Neural cell (in vitro differentiated cells): ENCODE data around the gene USF1. TPM values are rescaled to one million over a fixed set of nuclear protein-coding genes. Genes with fewer than 3 reads are reported as not detected.

ENCODE experiments used
- H2AFZ ChIP-seq: fragments of 200-600, 300-800 bp; sonication (generic), shearing (Covaris generic); 2 replicates; pipeline ENCODE4 v1.6.0; 2014; ENCODE audit warnings: low read depth, mild to moderate bottlenecking, antibody characterized with exemption, low read length, moderate library complexity
- H3F3A ChIP-seq: fragments of 200-600 bp; shearing (Covaris generic); 2 replicates; pipeline ENCODE4 v1.6.1; 2016; ENCODE audit warnings: mild to moderate bottlenecking, moderate library complexity, mixed read lengths, antibody characterized with exemption, low read length; ENCODE audit not compliant: insufficient read depth, poor library complexity, severe bottlenecking
- H3K27ac ChIP-seq: fragments of 200-600, 300-800 bp; sonication (generic), shearing (Covaris generic); 2 replicates; pipeline ENCODE4 v1.5.1; 2014; ENCODE audit warnings: mild to moderate bottlenecking, low read length, moderate library complexity
- H3K27me3 ChIP-seq: fragments of 300-800, 200-600 bp; sonication (generic), shearing (Covaris generic); 2 replicates; pipeline ENCODE4 v1.6.0; 2014; ENCODE audit warnings: mild to moderate bottlenecking, low read depth, low read length, moderate library complexity; ENCODE audit not compliant: insufficient read depth
- H3K36me3 ChIP-seq: fragments of 300-800, 200-600 bp; sonication (generic), shearing (Covaris generic); 2 replicates; pipeline ENCODE4 v1.5.1; 2014; ENCODE audit warnings: mild to moderate bottlenecking, antibody characterized with exemption, low read length, moderate library complexity; ENCODE audit not compliant: insufficient read depth
- H3K4me2 ChIP-seq: fragments of 300-800, 200-600 bp; sonication (generic), shearing (Covaris generic); 2 replicates; pipeline ENCODE4 v1.6.0; 2014; ENCODE audit warnings: mild to moderate bottlenecking, low read length
- H3K4me3 ChIP-seq: fragments of 300-800, 200-600 bp; sonication (generic), shearing (Covaris generic); 2 replicates; pipeline ENCODE4 v1.5.1; 2014; ENCODE audit warnings: mild to moderate bottlenecking, low read length, moderate library complexity
- H3K79me2 ChIP-seq: fragments of 200-600 bp; shearing (Covaris generic); replicated peaks from 2 replicates; pipeline ENCODE4 v1.6.0; 2014; ENCODE audit warnings: mild to moderate bottlenecking, low read length, moderate library complexity; ENCODE audit not compliant: insufficient read depth
- H3K9ac ChIP-seq: fragments of 300-800, 200-600 bp; sonication (generic), shearing (Covaris generic); 2 replicates; pipeline ENCODE4 v1.6.1; 2016; ENCODE audit warnings: mild to moderate bottlenecking, low read length, mixed read lengths
- H3K9me2 ChIP-seq: fragments of 200-600 bp; shearing (Covaris generic); 2 replicates; pipeline ENCODE4 v1.6.1; 2016; ENCODE audit warnings: mild to moderate bottlenecking, low read length, mixed read lengths; ENCODE audit not compliant: insufficient read depth
- H3K9me3 ChIP-seq: fragments of 200-600, 300-800 bp; sonication (generic), shearing (Covaris generic); 2 replicates; pipeline ENCODE4 v1.6.1; 2016; ENCODE audit warnings: mild to moderate bottlenecking, mixed run types, low read length, moderate library complexity, mixed read lengths
- H4K20me1 ChIP-seq: fragments of 200-600 bp; shearing (Covaris generic); 2 replicates; pipeline ENCODE4 v1.6.1; 2016; ENCODE audit warnings: mild to moderate bottlenecking, mixed run types; ENCODE audit not compliant: insufficient read depth
- CTCF ChIP-seq: fragments of 450-650 bp; IDR thresholded peaks from 2 replicates; pipeline ENCODE4 v1.5.1; 2014; ENCODE audit warnings: antibody characterized with exemption, mild to moderate bottlenecking, moderate library complexity; ENCODE audit not compliant: poor library complexity, severe bottlenecking
- EP300 ChIP-seq: fragments of 450-650 bp; conservative IDR thresholded peaks from 2 replicates; pipeline ENCODE4 v1.6.1; 2014; ENCODE audit warnings: antibody characterized with exemption, mild to moderate bottlenecking, moderate library complexity; ENCODE audit not compliant: poor library complexity, severe bottlenecking
- EZH2 ChIP-seq: fragments of 200-600, 300-800 bp; shearing (Covaris generic), sonication (generic); IDR thresholded peaks from 2 replicates; pipeline ENCODE4 v1.6.1; 2014; ENCODE audit warnings: antibody characterized with exemption, low read length, borderline replicate concordance, mild to moderate bottlenecking; ENCODE audit not compliant: insufficient read depth, poor library complexity, severe bottlenecking
- MXI1 ChIP-seq: fragments of 450-650 bp; conservative IDR thresholded peaks from 2 replicates; pipeline ENCODE4 v1.6.1; 2014; ENCODE audit warnings: antibody characterized with exemption, mild to moderate bottlenecking; ENCODE audit not compliant: poor library complexity, severe bottlenecking
- POLR2AphosphoS5 ChIP-seq: IDR thresholded peaks from 2 replicates; pipeline ENCODE4 v1.6.1; 2012
- RAD21 ChIP-seq: fragments of 450-650 bp; conservative IDR thresholded peaks from 2 replicates; pipeline ENCODE4 v1.6.1; 2014; ENCODE audit warnings: antibody characterized with exemption, mild to moderate bottlenecking, moderate library complexity
- REST ChIP-seq: IDR thresholded peaks from 2 replicates; pipeline ENCODE4 v1.6.1; 2012; ENCODE audit warnings: borderline replicate concordance
- SMC3 ChIP-seq: fragments of 450-650 bp; conservative IDR thresholded peaks from 2 replicates; pipeline ENCODE4 v1.6.1; 2014; ENCODE audit warnings: antibody characterized with exemption, mild to moderate bottlenecking, moderate library complexity; ENCODE audit not compliant: poor library complexity
- TAF1 ChIP-seq: IDR thresholded peaks from 2 replicates; pipeline ENCODE4 v1.6.1; 2012; ENCODE audit warnings: low read depth
- polyA plus RNA-seq: library from polyadenylated mRNA; depleted of rRNA; stranded (reverse); fragments of >200 nt; gene quantifications from 2 replicates; pipeline ENCODE4 v1.2.3, GENCODE V29; 2014

The USF1 gene
- polyA plus RNA-seq, 1 donor from 2014 or later, result 366 TPM

GRCh38 chr1:161083748-161084596, 38.2 kb upstream of the USF1 start:
- Histone ChIP-seq H3K27me3 (no peaks in the 10 kb centered on the region), H3K9me2 (no peaks in the 10 kb centered on the region), H3K27ac (no peak overlapping the region), H2AFZ (no peak overlapping the region), H3K79me2 (no peaks in the 10 kb centered on the region), H3F3A (no peaks in the 10 kb centered on the region), H3K9me3 (no peaks in the 10 kb centered on the region), H3K4me3 (no peak overlapping the region), H3K36me3 (no peaks in the 10 kb centered on the region), H3K4me2 (no peak overlapping the region), H4K20me1 (no peaks in the 10 kb centered on the region), H3K9ac (no peak overlapping the region)
- TF ChIP-seq MXI1 (no peak), EP300 (no peak), REST (no peak), RAD21 (no peak), TAF1 (no peak), POLR2AphosphoS5 (no peak), CTCF (no peak), EZH2 (no peak), SMC3 (no peak)

- Histone ChIP-seq H3K4me3 (no peak overlapping the region), H2AFZ (no peak overlapping the region)
Measured at GRCh38 chr1:161082996-161083747, 37.4 kb upstream of the USF1 start.

More at GRCh38 chr1:161082996-161083747, 37.4 kb upstream of the USF1 start:
- Histone ChIP-seq H3K9me2 (no peaks in the 10 kb centered on the region), H3K27me3 (no peaks in the 10 kb centered on the region), H3F3A (no peaks in the 10 kb centered on the region), H4K20me1 (no peaks in the 10 kb centered on the region), H3K9me3 (no peaks in the 10 kb centered on the region), H3K36me3 (no peaks in the 10 kb centered on the region), H3K79me2 (no peaks in the 10 kb centered on the region), H3K27ac (no peak overlapping the region), H3K4me2 (no peak overlapping the region), H3K9ac (no peak overlapping the region)
- TF ChIP-seq CTCF (no peak), RAD21 (no peak), EP300 (no peak), MXI1 (no peak), SMC3 (no peak), REST (no peak), TAF1 (no peak), POLR2AphosphoS5 (no peak)
